ENCODE measurements around the gene CFAP58.

Gene CFAP58

GRCh38 chr10:104351919-104352318 is 1.7 kb upstream of the CFAP58 start:
- no peak overlapping the region for H3K4me3 ChIP-seq (ENCODE audit: low read depth, low read length)
- TF ChIP-seq CTCF (IDR thresholded peaks at IDR 0.05; ENCODE audit: low read depth, low read length, missing control alignments) = no peak
- no peak for DNase-seq (ENCODE audit: low read depth)
- in situ Hi-C loops (cut with HindIII; ENCODE audit: low sequenced_read_pairs) = no loop called here

- H3K4me3 ChIP-seq (ENCODE audit: low read depth, low read length) = no peak overlapping the region
- DNase-seq (ENCODE audit: low read depth) = no peak
- in situ Hi-C loops (cut with HindIII; ENCODE audit: low sequenced_read_pairs) = no loop called here
- no peak for TF ChIP-seq CTCF (IDR thresholded peaks at IDR 0.05; ENCODE audit: low read depth, low read length, missing control alignments)
Measured at GRCh38 chr10:104359811-104360210, 6.2 kb downstream of the CFAP58 start.

- in situ Hi-C loops (cut with HindIII; ENCODE audit: low sequenced_read_pairs) = no loop called here
- TF ChIP-seq CTCF (IDR thresholded peaks at IDR 0.05; ENCODE audit: low read depth, low read length, missing control alignments) = no peak
- DNase-seq (ENCODE audit: low read depth) = no peak
Measured at GRCh38 chr10:104367904-104368303, 14.3 kb downstream of the CFAP58 start.

DNA sequence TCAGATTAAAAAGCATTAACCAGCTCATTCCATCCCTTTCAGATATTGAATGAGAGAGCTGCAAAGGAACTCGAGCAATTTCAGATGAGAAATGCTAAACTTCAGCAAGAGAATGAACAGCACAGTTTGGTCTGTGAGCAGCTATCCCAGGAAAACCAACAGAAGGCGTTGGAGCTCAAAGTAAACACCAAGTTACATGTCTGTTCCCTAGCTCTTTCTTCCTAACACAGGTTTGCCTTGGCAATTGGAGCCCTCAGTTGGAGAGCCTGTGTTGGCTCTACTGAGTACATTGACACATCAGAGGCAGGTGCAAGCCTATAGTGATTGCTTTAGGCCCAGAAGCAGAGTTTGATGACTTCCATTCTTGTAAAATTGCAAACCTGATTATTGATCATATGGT is 14.7 kb downstream of the CFAP58 start:
- no peak overlapping the region for H3K4me3 ChIP-seq (ENCODE audit: low read depth, low read length)
- TF ChIP-seq CTCF (IDR thresholded peaks at IDR 0.05; ENCODE audit: low read depth, low read length, missing control alignments) = no peak
- no peak for DNase-seq (ENCODE audit: low read depth)
- in situ Hi-C loops (cut with HindIII; ENCODE audit: low sequenced_read_pairs) = no loop called here

More at GRCh38 chr10:104367904-104368303, 14.3 kb downstream of the CFAP58 start:
- no peak overlapping the region for H3K4me3 ChIP-seq (ENCODE audit: low read depth, low read length)

GRCh38 chr10:104371753-104372152 is 18.1 kb downstream of the CFAP58 start:
- in situ Hi-C loops (cut with HindIII; ENCODE audit: low sequenced_read_pairs) = no loop called here
- TF ChIP-seq CTCF (IDR thresholded peaks at IDR 0.05; ENCODE audit: low read depth, low read length, missing control alignments) = no peak
- DNase-seq (ENCODE audit: low read depth) = no peak
- H3K4me3 ChIP-seq (ENCODE audit: low read depth, low read length) = no peak overlapping the region

- TF ChIP-seq CTCF (IDR thresholded peaks at IDR 0.05; ENCODE audit: low read depth, low read length, missing control alignments) = no peak
- H3K4me3 ChIP-seq (ENCODE audit: low read depth, low read length) = no peak overlapping the region
- no peak for DNase-seq (ENCODE audit: low read depth)
- in situ Hi-C loops (cut with HindIII; ENCODE audit: low sequenced_read_pairs) = no loop called here
Measured at GRCh38 chr10:104374591-104374990, 21.0 kb downstream of the CFAP58 start.

- TF ChIP-seq CTCF (IDR thresholded peaks at IDR 0.05; ENCODE audit: low read depth, low read length, missing control alignments) = no peak
- DNase-seq (ENCODE audit: low read depth) = no peak
- no peak overlapping the region for H3K4me3 ChIP-seq (ENCODE audit: low read depth, low read length)
- in situ Hi-C loops (cut with HindIII; ENCODE audit: low sequenced_read_pairs) = no loop called here
Measured at GRCh38 chr10:104376784-104377300, 23.2 kb downstream of the CFAP58 start.
